Right hindlimb (tissue), 1 donor: ENCODE measurements around the gene HPD.

ENCODE experiments used
- DNase-seq: peaks from one replicate; pipeline ENCODE4 v3.0.0-alpha.2; 2018

HPD gene

DNA sequence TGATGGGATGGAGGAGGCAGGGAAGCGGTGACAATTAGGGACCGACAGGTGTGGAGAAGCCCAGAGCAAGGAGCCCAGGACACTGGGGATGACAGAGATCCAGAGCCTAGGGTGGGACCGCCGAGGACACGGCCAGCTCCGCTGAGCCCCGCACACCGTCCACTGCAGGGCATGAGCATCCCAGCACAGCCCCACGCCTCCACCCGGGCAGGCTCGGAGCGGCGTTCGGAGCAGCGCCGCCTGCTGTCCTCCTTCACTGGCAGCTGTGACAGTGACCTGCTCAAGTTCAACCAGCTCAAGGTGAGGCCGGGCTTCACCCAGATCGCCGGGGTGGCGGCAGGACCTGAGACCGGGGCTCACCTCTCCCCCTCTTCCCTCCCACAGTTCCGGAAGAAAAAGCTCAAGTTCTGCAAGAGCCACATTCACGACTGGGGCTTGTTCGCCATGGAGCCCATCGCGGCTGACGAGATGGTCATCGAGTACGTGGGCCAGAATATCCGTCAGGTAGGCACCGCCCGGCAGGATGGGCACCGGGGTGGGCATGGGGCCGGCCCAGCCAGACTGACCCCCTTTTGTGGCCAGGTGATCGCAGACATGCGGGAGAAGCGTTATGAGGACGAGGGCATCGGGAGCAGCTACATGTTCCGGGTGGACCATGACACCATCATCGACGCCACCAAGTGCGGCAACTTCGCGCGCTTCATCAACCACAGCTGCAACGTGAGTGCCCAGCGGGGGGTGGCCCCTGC is 31.1 kb downstream of the HPD start:
- no peak for DNase-seq

DNA sequence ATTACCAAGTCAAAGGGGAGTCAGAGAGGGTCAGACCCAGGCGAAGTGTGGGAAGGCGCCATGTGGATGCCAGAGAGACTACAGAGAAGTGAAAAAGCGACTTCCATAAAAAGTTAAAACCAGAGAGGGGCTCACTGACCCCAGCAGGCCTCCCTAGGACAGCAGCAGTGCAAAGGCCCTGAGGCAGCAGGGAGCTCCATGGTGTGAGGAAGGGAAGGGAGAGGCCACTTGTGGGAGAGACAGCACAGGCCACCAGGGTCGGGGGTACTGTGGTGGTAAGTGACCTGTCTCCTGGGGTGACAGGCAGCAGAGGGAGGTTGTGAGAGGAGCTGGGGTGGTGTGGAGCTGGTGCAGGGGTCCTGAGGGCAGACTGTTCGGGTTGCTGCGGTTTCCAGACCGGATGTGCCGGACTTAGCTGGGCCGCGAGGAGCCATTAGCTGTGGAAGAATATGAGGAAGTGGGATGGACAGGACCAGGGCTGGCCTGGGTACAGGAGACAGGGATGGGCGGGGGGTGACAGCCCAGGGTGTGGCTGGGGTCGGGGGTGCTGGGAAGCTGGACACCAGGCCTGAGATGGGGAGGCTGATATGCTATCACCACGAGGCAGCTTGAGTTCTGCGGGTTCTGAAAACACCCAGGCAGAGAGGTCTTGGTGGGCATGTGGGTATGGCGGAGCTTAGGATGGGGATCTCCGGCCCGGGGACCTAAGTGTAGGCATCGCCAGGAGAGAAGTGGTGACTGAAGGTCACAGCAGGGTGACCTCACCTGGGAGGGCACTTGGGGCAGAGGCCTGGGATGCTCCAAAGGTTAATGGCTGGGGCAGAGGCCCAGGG is 32.1 kb downstream of the HPD start:
- DNase-seq, result no peak

DNA sequence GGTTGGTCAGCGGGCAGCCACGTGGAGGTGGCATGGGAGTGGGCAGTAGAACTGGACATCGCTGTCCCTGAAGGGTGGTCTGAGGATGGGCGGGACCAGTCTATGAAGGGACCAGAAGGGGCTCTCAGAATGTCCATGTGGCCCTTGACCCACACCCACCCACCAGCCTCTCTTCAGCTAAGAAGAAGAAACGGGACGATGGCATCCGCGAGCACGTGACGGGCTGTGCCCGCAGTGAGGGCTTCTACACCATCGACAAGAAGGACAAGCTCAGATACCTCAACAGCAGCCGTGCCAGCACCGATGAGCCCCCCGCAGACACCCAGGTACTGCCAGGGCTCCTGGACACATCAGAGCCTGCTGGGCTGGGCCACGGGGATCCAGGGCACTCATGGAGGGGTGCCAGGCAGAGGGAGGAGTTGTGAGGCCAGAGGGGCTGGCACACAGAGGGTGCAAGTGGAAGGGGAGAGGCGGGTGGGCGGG is 33.6 kb downstream of the HPD start:
- no peak for DNase-seq

DNA sequence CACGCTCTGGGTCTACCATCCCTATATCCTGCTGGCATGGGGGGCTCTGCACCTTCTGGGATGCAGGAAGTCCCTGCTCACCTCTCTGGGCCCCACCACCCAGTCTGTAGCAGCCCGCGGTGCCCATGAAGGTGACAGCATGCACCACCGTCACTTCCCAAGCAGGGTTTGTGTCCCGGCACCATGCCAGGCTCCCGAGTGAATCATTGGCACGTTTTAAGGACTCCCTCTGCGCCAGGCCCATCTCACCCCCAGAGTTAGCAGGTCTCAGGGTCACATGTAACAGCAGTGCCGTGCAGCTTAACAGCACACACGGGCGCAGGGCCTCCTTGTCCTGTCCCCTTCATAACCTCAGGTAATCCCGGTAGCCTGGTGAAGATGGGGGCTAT is 34.9 kb downstream of the HPD start:
- no peak for DNase-seq

DNA sequence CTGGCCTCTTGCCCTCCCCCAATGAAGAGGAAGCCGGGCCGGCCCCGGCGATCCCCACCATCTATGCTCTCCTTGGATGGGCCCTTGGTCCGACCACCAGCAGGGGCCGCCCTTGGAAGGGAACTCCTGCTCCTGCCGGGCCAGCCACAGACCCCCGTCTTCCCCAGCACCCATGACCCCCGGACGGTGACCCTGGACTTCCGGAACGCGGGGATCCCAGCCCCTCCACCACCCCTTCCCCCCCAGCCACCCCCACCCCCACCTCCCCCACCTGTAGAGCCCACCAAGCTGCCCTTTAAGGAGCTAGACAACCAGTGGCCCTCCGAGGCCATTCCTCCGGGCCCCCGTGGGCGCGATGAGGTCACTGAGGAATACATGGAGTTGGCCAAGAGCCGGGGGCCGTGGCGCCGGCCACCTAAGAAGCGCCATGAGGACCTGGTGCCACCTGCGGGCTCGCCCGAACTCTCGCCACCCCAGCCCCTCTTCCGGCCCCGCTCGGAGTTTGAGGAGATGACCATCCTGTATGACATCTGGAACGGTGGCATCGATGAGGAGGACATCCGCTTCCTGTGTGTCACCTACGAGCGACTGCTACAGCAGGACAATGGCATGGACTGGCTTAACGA is 35.4 kb downstream of the HPD start:
- DNase-seq, result no peak

DNA sequence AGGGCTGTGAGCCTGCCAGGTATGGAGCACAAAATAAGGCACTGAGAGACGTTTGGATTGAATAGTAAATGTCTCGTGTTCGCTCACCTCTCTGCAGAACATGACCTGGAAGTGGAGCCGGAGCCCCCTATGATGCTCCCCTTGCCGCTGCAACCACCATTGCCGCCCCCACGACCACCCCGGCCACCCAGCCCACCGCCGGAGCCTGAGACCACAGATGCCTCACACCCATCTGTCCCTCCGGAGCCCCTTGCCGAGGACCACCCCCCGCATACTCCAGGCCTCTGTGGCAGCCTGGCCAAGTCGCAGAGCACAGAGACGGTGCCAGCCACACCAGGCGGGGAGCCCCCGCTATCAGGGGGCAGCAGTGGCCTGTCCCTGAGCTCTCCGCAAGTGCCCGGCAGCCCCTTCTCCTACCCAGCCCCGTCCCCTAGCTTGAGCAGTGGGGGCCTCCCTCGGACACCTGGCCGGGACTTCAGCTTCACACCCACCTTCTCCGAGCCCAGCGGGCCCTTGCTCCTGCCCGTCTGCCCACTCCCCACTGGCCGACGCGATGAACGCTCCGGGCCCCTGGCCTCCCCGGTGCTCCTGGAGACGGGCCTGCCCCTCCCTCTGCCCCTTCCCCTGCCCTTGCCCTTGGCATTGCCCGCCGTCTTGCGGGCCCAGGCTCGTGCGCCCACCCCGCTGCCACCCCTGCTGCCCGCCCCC is 36.1 kb downstream of the HPD start:
- DNase-seq, result no peak

DNA sequence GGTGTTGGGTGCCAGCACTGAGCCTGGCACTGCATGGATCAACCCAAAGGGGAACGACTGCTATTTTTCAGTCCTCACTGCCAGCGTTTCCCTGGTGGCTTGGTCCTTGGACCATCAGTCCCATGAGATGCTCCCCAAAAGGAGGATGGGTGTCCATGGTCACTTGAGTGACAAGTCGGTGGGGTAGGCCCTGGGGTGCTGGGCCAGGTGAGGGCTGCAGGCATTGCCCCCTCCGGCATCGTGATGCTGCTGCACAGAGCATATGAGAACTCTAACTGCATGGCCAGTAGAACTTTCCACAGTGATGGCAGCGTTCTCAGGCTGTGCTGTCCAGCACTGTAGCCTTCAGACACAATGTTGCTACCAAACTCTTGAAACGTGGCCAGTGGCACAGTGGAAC is 38.6 kb downstream of the HPD start:
- DNase-seq, result no peak

DNA sequence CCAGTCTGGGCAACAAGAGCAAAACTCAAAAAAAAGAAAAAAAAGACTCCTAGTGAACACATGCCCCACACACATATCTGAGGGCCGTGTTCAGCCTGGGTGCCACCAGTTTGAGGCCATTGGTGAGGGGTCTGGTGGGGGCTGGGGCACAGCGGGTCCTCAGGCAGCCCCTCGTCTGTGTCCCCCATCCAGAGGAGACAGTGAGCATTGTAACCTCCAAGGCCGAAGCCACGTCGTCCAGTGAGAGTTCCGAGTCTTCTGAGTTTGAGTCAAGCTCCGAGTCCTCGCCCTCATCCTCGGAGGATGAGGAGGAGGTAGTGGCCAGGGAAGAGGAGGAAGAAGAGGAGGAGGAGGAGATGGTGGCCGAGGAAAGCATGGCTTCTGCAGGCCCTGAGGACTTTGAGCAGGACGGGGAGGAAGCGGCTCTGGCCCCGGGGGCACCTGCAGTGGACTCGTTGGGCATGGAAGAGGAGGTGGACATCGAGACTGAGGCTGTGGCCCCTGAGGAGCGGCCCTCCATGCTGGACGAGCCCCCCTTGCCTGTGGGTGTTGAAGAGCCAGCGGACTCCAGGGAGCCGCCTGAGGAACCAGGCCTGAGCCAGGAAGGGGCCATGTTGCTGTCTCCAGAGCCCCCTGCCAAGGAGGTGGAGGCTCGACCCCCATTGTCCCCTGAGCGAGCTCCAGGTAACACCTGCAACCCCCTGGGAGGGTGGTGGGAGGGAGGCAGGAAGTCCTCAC is 39.3 kb downstream of the HPD start:
- DNase-seq, result no peak

DNA sequence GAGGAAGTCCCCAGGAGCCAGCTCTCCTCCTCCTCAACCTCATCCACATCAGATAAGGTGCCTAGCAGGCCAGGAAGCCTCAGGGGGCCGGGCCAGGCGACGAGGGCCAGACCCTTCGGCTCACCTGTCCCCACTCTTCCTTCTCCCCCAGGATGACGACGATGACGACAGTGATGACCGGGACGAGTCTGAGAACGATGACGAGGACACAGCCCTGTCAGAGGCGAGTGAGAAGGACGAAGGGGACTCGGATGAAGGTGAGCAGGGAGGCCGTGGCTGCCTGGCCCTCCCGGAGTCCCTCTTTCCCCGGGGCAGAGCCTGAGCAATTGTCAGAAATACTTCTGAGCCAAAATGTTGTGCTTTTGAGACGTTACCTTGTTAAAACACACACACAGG is 41.0 kb downstream of the HPD start:
- DNase-seq, result no peak

DNA sequence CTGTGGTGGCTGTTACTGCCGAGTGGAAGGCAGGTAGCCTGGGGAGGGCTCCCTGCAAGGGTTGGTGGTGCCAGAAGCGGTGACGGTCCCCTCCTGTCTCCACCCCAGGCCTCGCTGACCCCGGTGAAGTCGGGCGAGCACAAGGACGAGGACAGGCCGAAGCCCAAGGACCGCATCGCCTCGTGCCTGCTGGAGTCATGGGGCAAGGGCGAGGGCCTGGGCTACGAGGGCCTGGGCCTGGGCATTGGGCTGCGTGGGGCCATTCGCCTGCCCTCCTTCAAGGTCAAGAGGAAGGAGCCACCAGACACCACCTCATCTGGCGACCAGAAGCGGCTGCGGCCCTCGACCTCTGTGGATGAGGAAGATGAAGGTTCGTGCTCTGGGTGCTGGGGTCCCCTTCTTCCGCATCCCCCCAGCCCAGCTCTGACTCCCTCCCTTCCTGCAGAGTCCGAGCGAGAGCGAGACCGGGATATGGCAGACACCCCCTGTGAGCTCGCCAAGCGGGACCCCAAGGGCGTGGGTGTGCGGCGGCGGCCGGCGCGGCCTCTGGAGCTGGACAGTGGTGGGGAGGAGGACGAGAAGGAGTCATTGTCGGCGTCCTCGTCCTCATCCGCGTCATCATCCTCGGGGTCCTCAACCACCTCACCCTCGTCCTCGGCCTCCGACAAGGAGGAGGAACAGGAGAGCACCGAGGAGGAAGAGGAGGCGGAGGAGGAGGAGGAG is 41.6 kb downstream of the HPD start:
- no peak for DNase-seq

DNA sequence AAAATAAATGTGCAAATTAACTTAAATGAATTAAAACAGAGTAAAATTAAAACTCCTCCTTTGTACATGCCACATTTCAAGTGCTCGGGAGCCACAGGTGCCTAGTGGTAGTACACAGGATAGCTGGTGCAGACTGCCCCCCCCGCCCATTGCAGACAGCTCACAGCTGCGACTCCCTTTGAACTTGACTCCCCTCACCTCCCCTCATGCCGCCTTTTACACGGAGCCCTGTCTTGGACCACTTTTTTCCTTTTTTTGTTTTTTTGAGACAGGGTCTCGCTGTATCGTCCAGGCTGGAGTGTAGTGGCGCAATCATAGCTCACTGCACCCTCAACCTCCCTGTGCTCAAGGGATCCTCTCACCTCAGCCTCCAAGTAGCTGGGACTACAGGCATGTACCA is 43.4 kb downstream of the HPD start:
- DNase-seq, result no peak

DNA sequence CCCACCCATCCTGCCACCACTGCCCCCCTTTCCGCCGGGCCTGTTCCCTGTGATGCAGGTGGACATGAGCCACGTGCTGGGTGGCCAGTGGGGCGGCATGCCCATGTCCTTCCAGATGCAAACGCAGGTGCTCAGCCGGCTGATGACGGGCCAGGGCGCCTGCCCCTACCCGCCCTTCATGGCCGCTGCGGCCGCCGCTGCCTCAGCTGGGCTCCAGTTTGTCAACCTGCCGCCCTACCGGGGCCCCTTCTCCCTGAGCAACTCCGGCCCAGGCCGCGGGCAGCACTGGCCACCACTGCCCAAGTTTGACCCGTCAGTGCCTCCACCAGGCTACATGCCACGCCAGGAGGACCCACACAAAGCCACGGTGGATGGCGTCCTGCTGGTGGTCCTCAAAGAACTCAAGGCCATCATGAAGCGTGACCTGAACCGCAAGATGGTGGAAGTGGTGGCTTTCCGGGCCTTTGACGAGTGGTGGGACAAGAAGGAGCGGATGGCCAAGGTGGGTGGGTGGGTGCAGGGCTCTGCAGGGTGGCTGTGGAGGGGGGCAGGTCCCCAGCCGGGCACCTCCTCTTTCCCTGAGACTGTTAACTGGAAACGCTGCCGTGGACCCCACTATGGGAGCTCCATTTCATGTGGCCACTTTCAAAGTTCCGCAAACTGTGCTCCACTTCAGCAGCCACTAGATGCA is 44.1 kb downstream of the HPD start:
- DNase-seq, result no peak

DNA sequence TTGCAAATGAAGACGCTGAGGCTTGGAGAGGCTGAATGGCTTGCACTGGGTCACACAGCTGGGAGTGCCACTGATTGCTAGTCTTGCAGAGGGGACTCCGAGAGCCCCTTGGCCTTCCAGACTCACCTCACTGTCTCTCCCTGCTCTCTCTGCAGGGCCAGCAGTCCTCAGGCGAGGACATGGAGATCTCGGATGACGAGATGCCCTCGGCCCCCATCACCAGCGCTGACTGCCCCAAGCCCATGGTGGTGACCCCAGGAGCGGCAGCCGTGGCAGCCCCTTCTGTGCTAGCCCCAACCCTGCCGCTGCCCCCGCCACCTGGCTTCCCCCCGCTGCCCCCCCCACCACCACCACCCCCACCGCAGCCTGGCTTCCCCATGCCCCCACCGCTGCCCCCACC is 44.7 kb downstream of the HPD start:
- no peak for DNase-seq

DNA sequence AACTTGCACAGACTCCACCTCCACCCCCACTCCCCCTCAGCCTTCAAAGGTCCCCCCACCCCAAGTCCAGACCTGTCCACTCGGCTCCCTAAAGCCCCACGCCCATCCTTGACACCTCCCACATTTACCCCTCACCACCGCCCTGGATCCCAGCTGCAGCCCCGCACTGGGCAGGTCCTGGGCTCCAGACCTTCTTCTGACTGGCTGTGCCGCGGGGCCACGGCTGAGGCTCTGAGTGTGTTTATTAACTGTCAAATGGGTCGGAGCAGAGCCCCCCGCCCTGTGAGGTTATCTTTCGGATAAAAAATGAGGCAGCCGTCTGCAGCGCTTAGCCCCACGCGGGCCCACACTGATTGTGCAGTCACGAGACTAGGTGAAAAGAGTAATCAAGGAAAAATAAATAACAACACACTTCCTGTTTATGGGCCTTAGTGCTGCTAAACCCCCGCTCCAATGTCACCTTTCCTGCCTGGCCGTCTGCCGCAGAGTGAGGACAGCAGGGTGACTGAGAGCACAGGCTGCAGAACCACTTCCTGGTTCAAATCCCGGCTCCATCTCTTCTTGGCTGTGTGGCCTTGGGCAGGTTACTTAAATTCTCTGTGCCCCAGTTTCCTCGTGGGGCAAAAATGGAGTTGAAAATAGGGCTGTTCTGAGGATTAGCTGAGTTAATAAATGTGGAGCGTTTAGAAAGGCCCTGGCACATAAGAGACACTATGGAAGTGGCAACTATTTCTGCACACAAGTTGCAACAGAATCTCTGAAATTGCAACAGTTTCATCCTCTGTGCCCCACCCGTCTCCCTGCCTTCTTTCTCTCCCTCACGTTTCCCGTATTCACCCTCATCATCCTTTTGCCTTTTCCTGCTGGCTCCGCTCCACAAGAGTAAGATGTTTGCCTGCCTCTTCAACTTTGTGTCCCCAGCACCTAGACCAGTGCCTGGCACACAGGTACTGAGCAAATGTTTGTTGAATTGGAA is 45.5 kb downstream of the HPD start:
- no peak for DNase-seq

DNA sequence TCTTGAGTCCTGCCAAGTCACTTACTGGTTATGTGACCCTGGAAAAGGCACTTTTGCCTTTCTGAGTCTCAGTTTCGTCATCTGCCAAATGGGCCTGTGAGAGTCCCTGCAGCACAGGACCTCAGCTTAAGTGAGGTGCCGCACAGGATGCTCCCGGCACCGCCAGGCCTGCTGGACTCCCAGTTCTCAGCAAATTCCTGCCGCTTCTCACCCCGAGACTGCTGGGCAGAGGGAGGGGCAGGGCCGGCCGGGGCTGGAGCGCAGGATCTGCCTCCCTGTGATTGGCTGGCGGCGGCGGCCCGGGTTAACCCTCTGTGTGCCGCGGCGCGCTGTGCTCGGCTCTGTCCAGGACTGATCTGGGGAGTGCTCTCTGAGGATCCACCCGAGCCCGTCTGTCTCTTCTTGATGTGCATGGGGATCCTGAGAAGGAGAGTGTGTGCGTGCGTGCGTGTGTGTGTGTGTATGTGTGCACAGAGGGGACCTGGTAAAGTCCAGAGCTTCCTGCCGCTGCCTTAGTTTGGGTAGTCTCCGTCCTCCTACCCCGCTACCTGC is 46.3 kb downstream of the HPD start:
- peak; percentile 74 for DNase-seq

DNA sequence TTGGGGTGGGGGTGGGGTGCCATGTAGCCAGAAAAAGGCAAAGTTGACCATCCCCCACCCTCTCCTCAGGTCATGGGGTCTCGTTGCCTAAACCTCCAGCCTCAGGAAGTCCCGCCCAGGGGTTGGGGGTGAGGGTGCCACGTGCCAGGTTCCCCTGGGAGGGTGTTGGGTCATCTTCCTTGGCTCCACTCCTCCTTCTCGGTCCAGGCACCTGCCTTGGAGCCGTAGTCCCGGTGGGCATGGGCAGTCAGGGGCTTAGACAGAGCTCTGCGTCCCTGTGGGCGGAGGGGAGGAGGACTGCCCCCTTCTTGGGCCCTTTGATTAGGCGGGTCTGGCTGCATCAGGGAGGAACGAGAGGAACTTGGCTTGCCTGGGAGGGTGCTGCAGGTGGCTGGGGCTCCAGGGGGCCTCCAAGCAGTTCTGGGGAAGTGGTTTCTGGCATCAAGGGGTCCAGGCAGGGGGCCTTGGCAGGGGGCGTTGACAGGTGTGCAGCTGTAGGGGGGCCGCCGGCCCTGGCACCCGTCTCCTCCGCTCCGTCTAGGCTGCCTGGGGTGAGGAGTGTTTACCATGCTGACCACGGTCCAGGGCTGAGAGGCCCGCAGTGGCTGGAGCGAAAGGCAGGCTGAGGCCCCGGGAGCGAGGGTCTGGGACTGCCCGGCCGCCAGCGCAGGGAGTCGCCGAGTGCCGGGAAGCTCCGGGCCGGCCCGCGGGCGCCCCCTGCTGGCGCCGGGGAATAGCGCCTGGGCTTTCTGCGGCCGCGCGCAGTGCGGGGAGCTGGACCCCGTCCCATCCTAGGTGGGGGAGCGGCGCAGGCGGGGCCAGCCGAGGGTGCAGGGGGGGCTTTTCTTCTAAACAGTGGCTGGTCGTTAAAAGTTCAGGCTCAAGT is 47.0 kb downstream of the HPD start:
- peak; percentile 85 for DNase-seq

DNA sequence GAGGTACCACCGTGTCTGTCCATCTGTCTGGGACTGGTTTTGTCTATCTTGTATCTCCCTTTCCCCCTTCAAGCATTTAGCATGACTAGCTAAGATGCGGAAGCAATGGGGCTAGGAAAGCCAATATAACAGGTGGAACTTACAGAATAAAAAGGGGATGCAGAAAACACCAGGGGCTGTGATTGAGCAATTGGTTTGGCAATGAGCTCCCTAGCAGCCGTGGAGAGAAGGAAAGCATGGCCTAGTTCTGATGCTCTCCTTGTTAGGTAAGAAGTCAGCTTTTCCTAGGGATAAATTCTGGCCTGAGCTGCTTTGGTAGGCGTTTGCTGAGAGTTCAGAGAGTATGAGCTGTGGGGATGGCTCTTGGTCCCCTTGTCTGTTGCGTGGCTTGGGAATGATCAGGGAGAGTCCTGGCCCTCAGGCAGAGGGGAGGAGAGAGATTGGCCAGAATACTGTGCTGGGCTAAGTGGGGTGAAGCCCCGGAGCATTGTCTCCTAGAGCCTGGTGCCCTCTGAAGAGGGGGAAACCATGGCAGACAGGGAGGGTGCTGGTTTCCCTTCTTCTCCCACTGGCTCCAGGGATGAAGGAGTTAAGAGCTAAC is 47.7 kb downstream of the HPD start:
- no peak for DNase-seq

DNA sequence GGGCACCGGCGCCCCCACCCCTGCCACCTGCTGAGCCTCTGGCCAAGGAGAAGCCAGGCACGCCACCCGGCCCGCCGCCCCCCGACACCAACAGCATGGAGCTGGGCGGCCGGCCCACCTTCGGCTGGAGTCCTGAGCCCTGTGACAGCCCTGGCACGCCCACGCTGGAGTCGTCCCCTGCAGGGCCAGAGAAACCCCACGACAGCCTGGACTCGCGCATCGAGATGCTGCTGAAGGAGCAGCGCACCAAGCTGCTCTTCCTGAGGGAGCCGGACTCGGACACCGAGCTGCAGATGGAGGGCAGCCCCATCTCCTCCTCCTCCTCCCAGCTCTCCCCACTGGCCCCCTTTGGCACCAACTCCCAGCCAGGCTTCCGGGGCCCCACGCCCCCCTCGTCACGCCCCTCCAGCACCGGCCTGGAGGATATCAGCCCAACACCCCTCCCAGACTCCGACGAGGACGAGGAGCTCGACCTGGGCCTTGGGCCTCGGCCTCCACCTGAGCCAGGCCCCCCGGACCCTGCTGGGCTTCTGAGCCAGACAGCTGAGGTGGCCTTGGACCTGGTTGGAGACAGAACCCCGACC is 48.3 kb downstream of the HPD start:
- DNase-seq, result no peak
